DLD1 (cell line): ENCODE data around the gene GBGT1.
"Not testable (repeated sequence)": the region's sequence is repeated elsewhere in the genome, so short reads cannot be mapped to it uniquely, and the experiment has no call there.

Source experiments
- in situ Hi-C: cut with HindIII; loops from 2 replicates; pipeline ENCODE4 v1.10.0; 2017; ENCODE audit warnings: low sequenced_read_pairs

Gene GBGT1

DNA sequence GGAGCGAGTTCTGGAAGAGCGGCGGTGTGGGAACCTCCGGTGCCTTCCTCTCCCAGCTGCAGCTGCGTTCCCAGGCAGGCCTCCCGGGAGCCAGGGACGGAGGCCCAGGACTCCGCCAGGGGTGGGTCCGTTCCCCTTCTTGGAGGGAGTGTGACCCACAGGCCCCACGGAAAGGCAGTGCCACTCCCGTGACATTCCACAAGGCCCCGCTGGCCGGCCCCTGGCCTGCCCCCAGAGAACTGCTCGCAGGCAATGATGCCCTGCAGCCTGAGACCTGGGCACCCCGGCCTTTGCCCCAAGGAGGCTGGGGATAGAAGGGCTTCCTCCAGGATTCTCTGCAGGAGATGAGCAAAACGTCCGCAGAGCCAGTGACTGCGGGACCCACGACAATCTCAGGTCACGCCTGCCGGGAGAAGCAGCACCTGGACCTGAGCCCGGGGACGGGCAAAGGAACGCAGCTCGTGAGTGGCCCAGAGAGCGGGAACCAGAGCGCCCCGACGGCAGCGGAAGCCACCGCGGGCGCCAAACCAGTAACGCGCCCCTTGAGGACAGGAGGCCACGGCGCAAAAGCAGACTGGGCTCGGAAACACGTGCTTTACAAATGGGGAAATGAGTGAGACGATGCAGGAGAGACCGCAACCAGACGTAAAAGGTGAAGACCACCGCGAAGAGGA lies 36.1 kb upstream of the GBGT1 start:
- in situ Hi-C loops, result no loop called here

DNA sequence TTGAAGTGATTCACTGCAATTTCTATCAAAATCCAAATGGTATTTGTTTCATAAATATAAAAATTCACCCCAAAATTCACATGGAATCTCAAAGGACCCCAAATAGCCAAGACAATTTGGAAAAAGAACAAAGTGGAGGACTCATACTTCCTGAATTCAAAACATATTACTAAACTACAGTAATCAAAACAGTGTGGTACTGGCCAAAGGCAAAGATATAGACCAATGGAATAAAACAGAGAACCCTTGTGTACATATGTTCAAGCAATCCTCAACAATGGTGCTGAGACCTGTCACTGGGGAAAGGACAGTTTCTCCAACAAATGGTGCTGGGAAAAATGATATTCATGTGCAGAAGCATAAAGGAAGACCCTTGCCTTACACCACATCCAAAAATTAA lies 31.3 kb upstream of the GBGT1 start:
- in situ Hi-C loops, result no loop called here

DNA sequence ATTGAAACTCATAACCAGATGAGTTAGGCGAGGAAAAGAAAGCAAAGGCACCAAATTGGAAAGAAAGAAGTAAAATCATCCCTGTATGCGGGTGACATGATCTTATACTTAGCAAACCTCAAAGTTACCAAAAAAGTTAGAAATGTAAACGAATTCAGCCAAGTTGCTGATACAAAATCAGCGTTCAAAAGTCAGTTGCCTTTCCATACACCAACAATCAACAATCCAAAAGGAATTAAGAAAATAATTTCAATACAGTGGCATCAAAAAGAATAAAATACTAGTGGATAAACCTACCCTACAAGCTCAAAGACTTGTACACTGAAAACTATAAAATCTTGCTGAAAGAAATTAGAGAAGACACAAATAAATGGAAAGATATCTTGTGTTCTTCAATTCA lies 30.9 kb upstream of the GBGT1 start:
- in situ Hi-C loops, result no loop called here

DNA sequence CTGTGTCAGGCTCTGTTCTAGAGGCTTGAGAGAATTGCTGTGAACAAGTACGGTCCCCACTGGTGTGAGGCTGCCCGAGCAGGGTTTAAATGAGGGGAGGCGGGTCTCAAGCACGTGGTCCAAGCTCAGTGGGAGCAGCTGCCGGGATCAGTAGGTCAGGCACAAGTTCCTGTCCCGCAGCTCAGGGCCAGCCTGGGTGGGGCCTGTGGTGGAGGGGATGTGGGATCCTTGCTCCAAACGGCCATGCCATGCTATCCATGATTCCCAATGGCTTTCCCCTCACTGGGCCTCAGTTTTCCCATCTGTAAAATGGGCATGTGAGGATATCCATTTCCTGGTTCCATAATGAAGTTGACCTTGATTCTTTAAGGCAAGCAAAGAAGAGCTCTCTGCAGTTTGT lies 28.3 kb upstream of the GBGT1 start:
- in situ Hi-C loops, result no loop called here

DNA sequence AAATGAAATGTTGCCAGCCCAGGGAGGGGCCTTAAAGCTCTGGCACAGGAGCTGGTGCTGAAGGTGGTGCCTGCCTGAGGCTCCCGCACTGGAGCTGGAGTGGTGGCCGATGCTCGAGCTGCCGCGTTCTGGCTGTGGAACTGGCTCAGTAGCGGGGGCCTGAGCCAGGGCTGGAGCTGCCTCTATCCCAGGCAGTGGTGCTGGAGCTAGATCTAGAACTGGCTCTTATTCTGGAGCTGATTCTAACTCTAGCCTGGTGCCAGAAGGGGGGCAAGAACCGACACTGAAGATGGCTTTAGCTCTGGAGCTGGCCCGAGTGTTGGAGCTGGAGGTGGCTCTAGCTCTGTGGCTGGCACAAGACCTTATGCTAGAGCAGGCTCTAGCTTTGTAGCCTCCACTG lies 26.1 kb upstream of the GBGT1 start:
- in situ Hi-C loops, result no loop called here

DNA sequence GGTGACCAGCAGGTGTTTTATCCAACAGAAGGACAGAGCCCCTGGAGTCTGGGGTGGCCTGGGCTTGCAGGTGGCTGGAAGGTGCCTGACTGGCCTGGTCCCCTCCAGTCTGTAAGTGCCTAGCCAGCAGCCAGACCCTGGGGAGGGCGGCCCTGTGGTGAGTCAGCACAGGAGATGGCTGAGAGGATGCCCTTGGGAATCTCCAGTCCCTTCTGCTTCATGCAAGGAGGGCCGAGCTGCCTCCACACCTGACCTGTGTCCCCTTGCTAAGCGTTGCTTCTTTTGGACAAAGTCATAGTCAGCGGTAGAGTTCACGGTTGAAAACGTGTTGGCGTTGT lies 25.1 kb upstream of the GBGT1 start:
- in situ Hi-C loops, result no loop called here

DNA sequence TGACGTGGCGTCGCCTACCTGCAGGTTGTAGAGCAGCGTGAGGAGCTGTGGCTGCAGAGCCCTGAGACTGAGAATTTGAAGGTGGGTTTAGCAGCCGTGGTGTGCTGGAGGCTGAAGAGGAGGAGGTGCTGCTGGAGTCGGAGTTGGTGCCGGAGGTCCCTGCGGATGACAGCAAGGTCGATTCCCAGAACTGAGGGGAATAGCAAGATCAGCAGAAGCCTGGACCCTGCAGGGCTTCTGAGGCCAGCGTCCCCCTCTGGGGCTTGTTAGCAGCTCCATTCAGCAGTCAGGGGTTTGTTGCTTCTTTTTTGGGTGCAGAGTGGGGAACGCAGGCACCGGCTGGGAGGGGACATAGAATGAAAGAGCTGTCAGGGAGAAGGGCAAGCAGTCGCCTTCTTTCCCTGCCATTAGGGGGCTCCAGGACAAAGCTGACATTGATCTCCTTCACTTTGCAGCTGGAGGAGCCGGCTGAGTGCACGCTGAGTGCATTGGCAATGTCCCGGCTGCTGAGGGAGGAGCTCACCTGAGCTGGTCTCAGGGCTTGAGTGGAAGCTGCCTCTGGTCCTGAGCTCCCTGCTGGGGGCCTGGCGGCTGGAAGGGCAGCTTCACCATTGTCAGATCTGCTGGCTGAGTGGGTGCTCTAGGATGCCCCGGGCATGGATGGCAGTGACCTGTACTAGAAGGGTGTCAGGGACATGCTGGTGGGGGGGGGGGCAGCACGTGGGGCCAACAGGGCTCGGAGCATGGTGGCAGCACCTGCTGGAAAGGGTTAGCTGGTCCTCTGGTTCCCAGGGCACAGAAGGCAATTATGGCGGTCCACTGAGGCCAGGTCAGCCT lies 24.5 kb upstream of the GBGT1 start:
- in situ Hi-C loops, result no loop called here

DNA sequence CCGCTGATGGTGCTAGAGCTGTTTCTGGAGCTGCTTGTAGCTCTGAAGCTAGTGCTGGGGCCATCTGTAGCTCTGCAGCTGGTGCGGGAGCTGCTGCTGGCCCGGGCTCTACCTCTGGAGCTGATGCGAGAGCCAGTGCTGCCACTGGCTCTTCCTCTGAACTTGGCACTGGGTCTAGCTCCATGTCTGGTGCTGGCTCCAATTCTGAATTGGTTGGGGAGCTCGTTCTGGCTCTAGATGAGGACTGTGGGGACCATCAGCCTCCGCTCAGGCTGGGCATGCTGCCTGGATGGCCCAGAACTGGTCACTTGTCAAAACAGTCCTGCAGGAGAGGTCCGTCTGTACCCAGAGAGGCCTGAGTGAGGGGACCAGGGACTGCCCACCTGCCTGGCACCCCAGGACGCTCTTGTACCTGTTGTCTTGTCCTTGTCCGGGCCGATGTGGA lies 23.9 kb upstream of the GBGT1 start:
- in situ Hi-C loops, result no loop called here

DNA sequence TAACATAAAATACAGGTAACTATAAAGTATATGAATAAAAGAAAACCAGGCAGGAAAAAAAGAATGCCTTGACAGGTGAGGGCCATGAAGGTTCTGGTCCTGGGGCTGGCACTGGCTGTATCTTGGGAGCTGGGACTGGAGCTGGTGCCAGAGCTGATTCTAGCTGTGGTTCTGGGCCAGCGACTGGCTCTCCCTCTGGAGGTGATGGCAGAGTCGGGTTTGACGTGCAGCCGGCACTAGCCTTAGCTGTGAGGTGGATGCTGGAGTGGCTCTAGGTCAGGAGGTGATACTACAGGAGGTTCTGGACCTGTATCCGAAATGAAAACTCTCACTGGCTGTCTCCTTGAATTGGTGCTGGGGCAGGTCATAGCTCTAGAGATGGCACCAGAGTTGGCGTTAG lies 23.0 kb upstream of the GBGT1 start:
- in situ Hi-C loops, result no loop called here

DNA sequence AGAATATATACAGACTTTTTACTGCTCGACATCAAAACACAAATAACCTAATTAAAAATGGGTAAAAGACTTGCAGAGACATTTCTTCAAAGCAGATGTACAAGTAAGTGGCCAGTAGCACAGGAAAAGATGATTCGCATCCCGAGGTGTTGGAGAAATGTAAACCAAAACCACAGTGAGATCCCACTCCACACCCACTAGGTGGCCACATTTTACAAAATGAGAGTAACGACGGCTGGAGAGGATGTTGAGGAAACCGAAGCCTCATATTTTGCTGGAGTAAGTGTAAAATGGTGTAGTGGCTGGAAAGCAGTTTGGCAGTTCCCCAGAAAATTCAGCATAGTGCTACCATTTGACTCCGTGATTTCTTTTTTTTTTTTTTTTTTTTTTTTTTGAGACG lies 21.3 kb upstream of the GBGT1 start:
- in situ Hi-C loops, result no loop called here

DNA sequence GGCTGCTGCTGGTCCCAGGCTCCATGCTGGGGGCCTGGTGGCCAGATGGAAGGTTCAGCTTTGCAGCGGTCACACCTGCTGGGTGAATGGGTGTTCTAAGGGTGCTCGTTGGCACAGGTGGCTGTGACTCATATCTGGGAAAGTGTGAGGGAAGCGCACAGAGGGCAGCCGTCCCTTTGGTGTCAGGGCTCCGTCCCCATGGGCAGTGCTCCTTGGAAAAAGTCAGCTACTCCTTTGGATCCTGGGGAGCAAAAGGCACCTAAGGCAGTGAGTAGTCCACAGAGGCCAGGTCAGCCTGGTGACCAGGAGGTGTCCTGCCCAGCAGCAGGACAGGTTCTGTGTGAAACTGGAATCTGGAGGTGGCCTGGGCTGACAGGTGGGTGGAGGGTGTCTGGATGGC lies 18.4 kb upstream of the GBGT1 start:
- in situ Hi-C loops, result no loop called here

DNA sequence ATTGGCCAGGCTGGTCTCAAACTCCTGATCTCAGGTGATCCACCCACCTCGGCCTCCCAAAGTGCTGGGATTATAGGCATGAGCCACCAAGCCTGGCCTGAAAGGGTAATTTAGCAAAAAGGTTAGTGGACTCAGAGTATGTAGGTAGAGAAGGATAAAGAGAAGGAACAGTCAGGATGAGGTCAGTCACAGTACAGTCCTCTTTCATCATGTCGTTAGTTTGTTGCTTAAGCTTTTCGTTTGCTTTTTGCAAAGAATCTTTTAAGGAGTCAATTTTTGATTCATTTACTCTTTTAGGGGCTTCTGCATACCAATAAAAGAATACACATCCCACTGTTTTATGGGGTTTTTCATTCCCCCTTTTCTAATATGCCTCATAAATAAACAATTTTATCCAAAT lies 17.8 kb upstream of the GBGT1 start:
- in situ Hi-C loops, result no loop called here

DNA sequence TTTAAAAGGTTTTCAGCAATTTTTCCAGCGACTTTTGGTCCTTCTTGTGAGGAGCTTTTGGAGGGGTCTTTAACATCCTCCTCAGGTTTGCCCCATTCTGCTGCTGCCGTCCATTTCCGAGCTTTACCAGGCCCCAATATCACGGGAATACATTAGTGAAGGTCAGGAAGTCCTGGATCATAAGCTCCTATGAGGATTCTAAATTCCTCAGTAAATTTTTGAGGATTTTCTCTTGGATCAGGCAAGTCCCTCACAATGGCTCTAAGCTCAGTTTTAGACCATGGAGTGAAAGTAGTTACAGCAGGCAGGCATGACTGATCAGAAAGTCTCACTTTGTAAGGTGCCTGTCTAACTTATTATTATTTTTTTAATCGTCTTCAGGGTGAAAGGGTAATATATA lies 17.2 kb upstream of the GBGT1 start:
- in situ Hi-C loops, result no loop called here

DNA sequence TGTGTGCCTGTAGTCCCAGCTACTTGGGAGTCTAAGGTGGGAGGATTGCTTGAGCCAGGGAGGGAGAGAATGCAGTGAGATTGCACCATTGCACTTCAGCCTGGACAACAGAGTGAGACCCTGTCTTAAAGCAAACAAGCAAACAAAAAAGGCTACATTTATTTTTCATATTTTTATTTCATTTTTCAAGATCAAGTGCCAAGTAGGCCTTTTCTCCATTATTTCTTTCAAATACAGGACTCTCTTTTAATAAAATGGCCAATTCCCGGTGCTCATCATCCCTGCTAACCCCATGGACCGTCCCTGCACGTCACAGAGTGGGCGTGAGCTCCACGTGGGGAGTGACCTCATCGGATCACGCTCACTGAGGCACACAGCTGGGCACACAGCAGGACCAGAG lies 9.3 kb upstream of the GBGT1 start:
- in situ Hi-C loops, result no loop called here

DNA sequence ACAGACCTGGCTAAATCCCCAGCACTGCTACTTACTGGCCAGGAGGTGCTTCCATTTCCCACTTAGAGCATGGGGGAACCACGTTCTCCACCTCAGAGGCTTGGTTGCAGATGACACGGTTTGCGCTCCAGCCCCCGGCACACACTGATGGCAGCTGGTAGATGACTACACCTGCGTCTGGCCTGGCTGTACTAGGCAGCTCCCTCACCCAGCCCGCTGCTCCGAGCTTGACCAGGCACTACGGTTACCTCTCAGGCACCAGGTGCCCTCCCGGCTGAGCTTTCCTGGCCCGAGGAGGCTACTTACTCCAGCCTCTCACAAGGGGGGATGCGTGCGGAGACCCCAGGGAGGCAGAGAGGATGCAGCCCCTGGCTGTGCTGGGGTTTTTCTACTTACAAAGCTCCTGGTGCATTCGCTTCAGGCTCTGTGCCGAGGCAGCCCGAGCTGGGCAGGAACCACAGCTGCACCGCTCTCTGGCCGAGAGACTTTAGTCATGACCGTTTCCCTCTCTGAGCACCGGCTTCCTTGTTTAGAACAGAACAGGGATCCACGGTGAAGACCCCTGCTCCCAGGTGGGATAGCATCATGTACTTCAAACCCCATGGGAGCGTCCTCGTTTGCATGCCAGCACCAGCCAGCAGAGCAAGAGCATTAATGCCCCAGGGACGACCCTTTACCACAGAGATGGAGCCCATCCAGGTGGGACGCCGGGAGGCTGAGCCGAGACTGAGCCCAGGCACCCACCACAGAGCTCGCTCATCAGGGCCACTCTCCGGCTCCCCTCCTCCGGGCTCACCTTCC lies 7.6 kb upstream of the GBGT1 start:
- in situ Hi-C loops, result no loop called here

DNA sequence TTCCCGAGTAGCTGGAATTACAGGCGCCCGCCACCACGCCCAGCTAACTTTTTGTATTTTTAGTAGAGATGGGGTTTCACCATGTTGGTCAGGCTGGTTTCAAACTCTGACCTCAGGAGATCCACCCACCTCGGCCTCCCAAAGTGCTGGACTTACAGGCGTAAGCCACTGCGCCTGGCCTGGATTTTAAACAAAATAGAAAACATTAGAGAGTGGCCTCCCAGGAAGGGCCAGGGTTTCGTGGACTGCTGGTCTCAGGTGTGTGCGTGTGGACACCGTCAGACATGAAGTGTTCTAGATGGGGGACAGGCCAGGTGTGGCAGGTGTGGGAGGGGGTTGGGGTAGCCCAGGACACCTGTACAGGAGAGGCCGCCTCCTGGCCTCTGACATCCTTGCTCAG lies 7.0 kb upstream of the GBGT1 start:
- in situ Hi-C loops, result no loop called here

DNA sequence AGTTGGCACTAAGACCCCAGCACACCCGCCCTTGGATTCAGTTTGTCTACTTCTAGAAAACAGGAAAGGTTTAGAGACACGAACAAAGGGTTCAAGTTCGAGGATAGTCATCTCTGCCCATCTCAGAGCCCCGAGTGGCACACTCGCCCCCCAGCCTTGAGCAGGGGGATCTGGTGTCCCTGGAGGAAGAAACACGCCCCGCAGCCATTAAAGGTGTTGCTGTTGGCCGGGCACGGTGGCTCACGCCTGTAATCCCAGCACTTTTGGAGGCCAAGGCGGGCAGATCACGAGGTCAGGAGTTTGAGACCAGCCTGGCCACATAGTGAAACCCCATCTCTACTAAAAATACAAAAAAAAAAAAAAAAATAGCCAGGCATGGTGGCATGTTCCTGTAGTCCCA lies 6.0 kb upstream of the GBGT1 start:
- in situ Hi-C loops, result not testable (repeated sequence)

DNA sequence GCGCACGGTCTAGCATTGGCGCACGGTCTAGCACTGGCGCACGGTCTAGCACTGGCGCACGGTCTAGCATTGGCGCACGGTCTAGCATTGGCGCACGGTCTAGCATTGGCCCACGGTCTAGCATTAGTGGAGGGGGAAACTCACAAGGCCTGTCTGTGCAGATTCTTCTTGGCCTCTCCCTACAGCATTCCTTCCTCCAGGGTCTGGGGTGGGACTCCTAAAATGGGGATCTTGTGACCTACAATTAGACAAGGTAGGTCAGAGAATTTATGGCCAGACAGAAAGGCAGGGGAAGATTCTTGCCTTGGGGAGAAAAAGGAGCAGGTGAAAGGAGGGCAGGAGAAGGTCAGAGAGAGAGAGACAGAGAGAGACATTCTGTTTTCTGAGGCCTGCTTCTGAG lies 5.4 kb upstream of the GBGT1 start:
- in situ Hi-C loops, result no loop called here

DNA sequence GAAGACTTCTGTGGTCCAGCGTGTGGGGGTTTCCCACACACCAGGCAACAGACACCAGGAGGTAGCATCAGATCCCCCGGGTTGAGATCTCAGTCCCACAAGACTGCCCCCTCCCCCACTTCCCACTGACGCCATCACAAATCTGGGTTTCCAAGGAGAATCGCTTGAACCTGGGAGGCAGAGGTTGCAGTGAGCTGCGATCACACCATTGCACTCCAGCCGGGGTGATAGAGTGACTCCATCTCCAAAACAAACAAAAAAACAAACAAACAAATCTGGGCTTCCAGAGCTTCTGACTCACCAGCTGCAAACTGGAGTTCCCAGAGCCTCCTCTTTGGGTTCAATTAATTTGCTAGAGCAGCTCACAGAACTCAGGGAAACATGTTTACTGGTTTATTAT lies 4.7 kb upstream of the GBGT1 start:
- in situ Hi-C loops, result no loop called here

DNA sequence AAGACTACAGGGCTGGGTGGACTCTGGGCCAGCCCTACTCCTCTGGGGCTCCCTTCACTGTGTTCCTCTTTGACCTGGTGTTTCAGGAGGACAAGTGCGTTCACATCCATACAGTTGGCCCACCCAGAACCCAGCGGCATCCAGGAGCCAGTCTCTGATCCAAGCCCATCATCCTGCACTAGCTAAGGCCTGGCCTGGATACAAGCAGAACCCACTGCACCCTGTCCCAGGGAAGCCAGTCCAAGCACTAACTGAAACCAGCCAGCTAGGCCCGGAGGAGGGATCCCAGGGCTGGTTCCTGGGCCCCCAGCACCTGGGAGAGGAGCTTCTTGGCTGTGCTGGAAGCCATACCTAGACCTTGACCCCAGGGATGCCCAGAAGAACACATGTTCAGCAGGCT lies 4.1 kb upstream of the GBGT1 start:
- in situ Hi-C loops, result no loop called here

DNA sequence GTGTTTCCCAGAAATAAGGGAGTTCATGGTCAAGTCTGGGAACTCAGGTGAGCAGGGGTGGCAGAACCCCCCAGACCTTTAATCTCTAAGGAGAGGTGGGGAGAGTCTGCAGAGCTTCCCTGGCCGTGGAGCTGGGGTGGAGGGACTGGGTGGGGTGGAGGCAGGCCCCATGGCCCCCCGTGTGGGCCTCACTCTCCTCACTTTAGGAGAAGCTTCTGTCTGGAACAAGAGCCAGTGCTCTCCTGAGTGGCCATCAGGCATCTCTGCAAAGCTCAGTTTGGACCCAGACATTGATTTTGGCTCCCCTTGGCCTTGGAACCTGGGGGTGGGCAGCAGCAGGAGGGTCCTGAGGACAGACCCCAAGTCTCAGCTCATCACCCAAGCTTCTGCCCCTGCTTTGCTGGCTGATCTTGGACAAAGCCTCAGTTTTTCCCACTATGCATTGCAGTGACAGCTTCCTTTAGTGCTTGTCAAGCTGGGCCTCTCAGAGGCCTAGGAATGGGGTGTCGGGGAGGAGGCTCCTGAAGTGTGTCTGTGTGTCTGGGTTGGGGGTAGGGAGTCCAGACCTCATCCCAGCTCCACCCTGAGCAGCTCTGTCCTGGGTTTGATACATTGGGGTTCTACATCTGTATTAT lies 3.5 kb upstream of the GBGT1 start:
- in situ Hi-C loops, result no loop called here
